Cortex of kidney (tissue), 1 donor: ENCODE results near the gene WDR33.

Experiments used
- DNase-seq: peaks from one replicate; lab custom pipeline; 2025; lab: John Stamatoyannopoulos, UW

The WDR33 gene

DNA sequence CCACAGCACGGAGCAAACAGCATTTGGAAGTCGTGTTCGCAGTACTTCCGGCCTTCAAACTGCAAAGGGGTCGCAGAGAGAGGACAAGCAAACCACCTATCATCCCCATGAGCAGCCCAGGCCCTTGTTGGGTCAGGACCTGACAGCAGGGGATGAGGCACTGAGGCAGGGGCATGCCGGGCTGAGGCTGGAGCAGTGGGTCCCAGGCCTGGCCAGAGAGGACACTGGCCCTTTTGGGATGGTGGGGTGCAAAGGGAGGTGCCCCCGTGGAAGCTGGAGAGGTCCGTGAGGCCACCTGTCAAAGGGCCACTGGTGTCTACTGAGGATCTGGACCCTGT, 156.2 kb downstream of the WDR33 start:
- DNase-seq: no peak

DNA sequence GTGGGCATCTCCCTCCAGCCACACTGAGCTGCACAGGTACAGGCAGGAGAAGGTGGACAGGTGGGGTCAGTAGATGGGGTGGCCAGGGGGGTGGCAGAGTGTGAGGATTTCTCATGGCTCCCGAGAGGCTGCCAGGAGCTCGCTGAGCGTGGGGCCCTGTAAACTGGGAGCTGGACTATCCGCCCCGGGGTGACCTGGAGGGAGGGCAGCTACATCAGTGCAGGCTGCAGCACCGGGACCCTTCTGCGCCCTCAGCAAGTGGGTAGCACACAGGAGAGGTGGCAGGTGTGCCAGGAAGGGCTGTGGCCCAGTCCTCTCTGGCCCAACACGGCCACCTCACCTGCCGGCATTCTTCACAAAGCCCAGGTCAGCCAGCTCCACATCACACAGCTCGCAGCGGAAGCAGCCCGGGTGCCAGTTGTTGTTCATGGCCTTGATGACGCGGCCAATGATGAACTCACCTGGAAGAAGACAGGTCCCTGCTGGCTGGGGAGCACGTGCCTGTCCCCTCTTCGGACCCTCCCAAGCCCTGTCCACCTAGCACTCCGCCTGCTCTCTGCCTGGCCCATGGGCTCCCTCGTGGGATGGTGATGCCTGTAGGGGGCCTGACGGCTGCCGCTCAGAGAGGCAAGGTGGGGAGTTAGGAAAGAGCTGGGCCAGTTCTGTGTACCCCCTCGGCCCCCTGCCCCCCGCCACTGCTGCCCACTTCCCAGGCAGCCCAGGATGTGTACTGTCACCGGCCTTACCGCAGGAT, 156.7 kb downstream of the WDR33 start:
- DNase-seq: no peak

DNA sequence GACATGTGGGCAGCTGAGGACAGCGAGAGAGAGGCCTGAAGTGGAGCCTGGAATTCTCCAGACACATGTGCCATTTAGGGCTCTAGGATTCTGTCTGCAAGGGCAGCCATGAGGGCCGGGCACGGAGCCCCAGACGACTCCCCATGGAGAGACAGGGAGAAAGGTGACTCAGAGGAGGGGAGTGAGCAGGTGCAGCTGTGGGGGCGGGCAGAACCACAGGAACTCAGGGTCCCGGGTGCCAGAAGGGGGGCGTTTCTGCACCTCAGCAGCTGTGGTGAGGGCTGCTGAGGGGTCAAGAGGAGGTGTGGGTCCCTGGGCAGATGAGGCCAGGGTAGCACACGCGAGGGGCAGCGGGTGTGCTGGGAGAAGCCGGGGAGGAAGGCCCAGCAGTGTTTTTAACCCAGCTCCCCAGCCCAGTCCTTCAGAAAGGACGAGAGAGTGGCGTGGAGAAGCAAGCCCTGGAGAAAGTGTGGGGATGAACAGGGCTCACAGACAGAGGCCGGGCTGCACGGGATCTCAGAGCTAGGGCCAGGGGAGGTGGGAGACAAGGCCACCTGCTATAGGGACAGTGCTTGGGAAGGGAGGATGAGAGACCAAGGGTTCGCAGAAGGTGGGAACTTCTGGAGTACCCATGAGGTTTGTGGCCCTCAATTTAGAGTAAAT, 157.4 kb downstream of the WDR33 start:
- no peak for DNase-seq

DNA sequence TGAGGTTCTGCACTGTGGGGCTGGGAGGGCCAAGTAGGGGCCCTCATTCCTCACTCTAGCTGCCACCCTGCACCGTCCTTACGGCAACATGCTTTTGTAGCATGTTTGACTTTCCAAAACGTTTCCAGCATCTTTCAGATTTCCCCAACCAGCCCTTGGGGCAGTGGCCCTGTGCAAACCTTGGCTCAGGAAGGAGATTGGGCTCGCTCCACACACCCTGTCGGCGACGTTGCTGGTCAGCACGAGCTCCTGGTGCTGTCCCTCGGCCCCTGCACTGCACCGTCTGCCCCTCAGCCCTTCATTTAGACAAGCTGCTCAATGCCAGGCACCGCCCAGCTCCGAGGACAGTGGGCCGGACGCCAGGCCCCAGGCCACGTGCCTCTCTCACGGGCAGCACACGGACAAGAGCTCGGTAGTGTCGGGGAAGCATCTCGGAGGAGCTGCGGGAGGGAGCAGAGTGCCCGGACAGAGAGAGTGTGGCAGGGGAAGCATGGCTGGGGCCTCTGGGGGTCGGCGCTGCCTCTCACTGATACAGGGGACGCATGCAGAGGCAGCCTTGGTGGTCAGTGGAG, 158.1 kb downstream of the WDR33 start:
- no peak for DNase-seq

DNA sequence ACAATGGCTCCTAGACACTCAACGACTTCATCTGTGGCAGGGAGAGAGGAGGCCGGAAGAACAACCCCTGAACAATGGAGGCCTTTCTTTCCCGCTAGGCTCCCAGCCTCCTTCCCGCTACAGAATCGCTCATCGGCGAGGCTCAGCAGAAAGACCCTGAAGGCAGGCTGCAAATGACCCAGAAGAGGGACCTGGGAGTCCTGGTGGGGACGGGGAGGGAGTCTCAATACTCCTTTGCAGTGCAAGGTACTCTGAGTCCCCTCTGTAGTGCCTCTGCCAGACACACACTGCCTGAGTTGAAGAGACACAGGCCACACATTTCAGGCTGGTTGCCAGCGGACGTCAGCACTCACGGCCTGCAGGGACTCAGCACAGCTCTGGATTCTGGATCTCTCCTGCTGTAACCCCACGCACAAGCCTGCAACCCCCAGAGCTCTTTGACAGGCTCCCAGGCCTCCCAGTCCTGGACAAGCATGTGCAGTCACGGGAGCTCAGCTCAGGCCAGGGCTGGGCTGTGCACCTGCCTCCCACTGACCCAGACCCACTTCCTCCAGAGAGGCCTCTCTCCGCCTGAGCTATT, 158.9 kb downstream of the WDR33 start:
- no peak for DNase-seq

DNA sequence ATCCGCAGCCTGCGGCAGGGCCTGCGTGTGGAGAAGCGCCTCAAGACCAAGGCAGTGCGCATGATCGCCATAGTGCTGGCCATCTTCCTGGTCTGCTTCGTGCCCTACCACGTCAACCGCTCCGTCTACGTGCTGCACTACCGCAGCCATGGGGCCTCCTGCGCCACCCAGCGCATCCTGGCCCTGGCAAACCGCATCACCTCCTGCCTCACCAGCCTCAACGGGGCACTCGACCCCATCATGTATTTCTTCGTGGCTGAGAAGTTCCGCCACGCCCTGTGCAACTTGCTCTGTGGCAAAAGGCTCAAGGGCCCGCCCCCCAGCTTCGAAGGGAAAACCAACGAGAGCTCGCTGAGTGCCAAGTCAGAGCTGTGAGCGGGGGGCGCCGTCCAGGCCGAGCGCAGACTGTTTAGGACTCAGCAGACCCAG, 159.6 kb downstream of the WDR33 start:
- DNase-seq: no peak
